HEK293 (cell line): ENCODE measurements around the gene LGI1.
A peak's percentile ranks its signal among the peaks of the same experiment; 100 is the strongest.

ENCODE experiments used
- CTCF ChIA-PET: fragments of 350-600 bp; formaldehyde crosslinking; extraction: SDS; loops from one replicate; lab custom pipeline; 2021; ENCODE audit warnings: antibody characterized with exemption; lab: Yijun Ruan, JAX
- POLR2A ChIA-PET: fragments of 300-600 bp; formaldehyde crosslinking; extraction: SDS; loops from one replicate; lab custom pipeline; 2020; ENCODE audit warnings: antibody characterized with exemption, inconsistent platforms; lab: Yijun Ruan, JAX
- H3K27ac ChIP-seq: fragments of 200-500 bp; sonication (Bioruptor generic); 2 replicates; pipeline ENCODE4 v1.5.1; 2014; ENCODE audit warnings: low read depth, low read length, control low read depth, inconsistent platforms; ENCODE audit errors: extremely low read depth
- H3K36me3 ChIP-seq, 2 experiments: fragments of 200-500 bp in 1 of 2; sonication (Bioruptor generic) in 1 of 2; 1 replicate in 1 of 2; 2 replicates in 1 of 2; pipeline ENCODE4 v1.5.1; 2014 to 2017; ENCODE audit warnings: inconsistent platforms in 2 of 2, low read length in 2 of 2; ENCODE audit not compliant: control insufficient read depth in 2 of 2, insufficient read depth in 1 of 2
- H3K4me1 ChIP-seq: fragments of 200-500 bp; sonication (Bioruptor generic); 2 replicates; pipeline ENCODE4 v1.5.1; 2014; ENCODE audit warnings: mild to moderate bottlenecking, low read length, inconsistent platforms; ENCODE audit not compliant: control insufficient read depth, insufficient read depth
- H3K4me3 ChIP-seq: 2 replicates; pipeline ENCODE4 v1.5.1; 2011; ENCODE audit warnings: low read depth, mild to moderate bottlenecking, control low read depth, low read length, moderate library complexity
- H3K9me3 ChIP-seq: fragments of 200-500 bp; sonication (Bioruptor generic); 2 replicates; pipeline ENCODE4 v1.5.1; 2014; ENCODE audit warnings: low read depth, low read length, inconsistent platforms; ENCODE audit not compliant: control insufficient read depth, insufficient read depth
- AEBP2 ChIP-seq: fragments of 450-650 bp; formaldehyde crosslinking; IDR thresholded peaks from 2 replicates; pipeline ENCODE4 v1.5.1; 2016; ENCODE audit warnings: missing biosample characterization, missing genetic modification characterization, borderline replicate concordance
- HOXC10 ChIP-seq: sonication (generic); formaldehyde crosslinking; IDR thresholded peaks from 2 replicates; pipeline ENCODE4 v1.8.1; 2023; ENCODE audit warnings: mild to moderate bottlenecking, missing genetic modification reagents
- IKZF3 ChIP-seq: fragments of 450-650 bp; IDR thresholded peaks from 2 replicates; pipeline ENCODE4 v1.5.0; 2018; ENCODE audit warnings: missing biosample characterization, mild to moderate bottlenecking, missing genetic modification characterization, moderate library complexity
- KLF9 ChIP-seq: fragments of 450-650 bp; formaldehyde crosslinking; IDR thresholded peaks from 2 replicates; pipeline ENCODE4 v1.5.1; 2016; ENCODE audit warnings: missing biosample characterization, missing genetic modification characterization, low read depth
- PRDM6 ChIP-seq: fragments of 450-650 bp; formaldehyde crosslinking; IDR thresholded peaks from 2 replicates; pipeline ENCODE4 v1.5.1; 2017; ENCODE audit warnings: missing biosample characterization, missing genetic modification characterization
- WT1 ChIP-seq: fragments of 450-650 bp; formaldehyde crosslinking; IDR thresholded peaks from 2 replicates; pipeline ENCODE4 v1.5.1; 2016; ENCODE audit warnings: missing biosample characterization, missing genetic modification characterization
- ZBTB11 ChIP-seq: fragments of 450-650 bp; formaldehyde crosslinking; conservative IDR thresholded peaks from 2 replicates; pipeline ENCODE4 v1.5.1; 2016; ENCODE audit warnings: low read depth, missing biosample characterization, missing genetic modification characterization
- ZBTB21 ChIP-seq: fragments of 450-650 bp; formaldehyde crosslinking; IDR thresholded peaks from 2 replicates; pipeline ENCODE4 v1.5.1; 2017; ENCODE audit warnings: missing biosample characterization, missing genetic modification characterization
- ZBTB44 ChIP-seq: fragments of 450-650 bp; IDR thresholded peaks from 2 replicates; pipeline ENCODE4 v1.5.1; 2018; ENCODE audit warnings: missing biosample characterization, mild to moderate bottlenecking, missing genetic modification characterization
- ZFP3 ChIP-seq: fragments of 450-650 bp; formaldehyde crosslinking; IDR thresholded peaks from 2 replicates; pipeline ENCODE4 v1.5.1; 2016; ENCODE audit warnings: low read depth, missing biosample characterization, missing genetic modification characterization
- ZFP37 ChIP-seq: fragments of 450-650 bp; formaldehyde crosslinking; IDR thresholded peaks from 2 replicates; pipeline ENCODE4 v1.5.1; 2016; ENCODE audit warnings: missing biosample characterization, missing genetic modification characterization
- ZNF121 ChIP-seq: fragments of 450-650 bp; formaldehyde crosslinking; IDR thresholded peaks from 2 replicates; pipeline ENCODE4 v1.5.1; 2016; ENCODE audit warnings: missing biosample characterization, missing genetic modification characterization
- ZNF23 ChIP-seq: fragments of 450-650 bp; formaldehyde crosslinking; IDR thresholded peaks from 2 replicates; pipeline ENCODE4 v1.5.1; 2016; ENCODE audit warnings: missing biosample characterization, missing genetic modification characterization, borderline replicate concordance
- ZNF341 ChIP-seq: fragments of 450-650 bp; formaldehyde crosslinking; IDR thresholded peaks from 2 replicates; pipeline ENCODE4; 2016; ENCODE audit warnings: low read depth, missing biosample characterization, missing genetic modification characterization
- ZNF37A ChIP-seq: fragments of 450-650 bp; IDR thresholded peaks from 2 replicates; pipeline ENCODE4 v1.5.1; 2018; ENCODE audit warnings: missing biosample characterization, missing genetic modification characterization
- ZNF549 ChIP-seq: fragments of 450-650 bp; IDR thresholded peaks from 2 replicates; pipeline ENCODE4 v1.5.1; 2018; ENCODE audit warnings: missing biosample characterization, missing genetic modification characterization, mild to moderate bottlenecking, inconsistent platforms, moderate library complexity
- ZNF555 ChIP-seq: fragments of 450-650 bp; formaldehyde crosslinking; conservative IDR thresholded peaks from 2 replicates; pipeline ENCODE4 v1.5.1; 2017; ENCODE audit warnings: missing biosample characterization, mild to moderate bottlenecking, missing genetic modification characterization, inconsistent platforms
- ZNF560 ChIP-seq: fragments of 450-650 bp; formaldehyde crosslinking; IDR thresholded peaks from 2 replicates; pipeline ENCODE4 v1.5.1; 2017; ENCODE audit warnings: missing biosample characterization, missing genetic modification characterization, borderline replicate concordance
- TF ChIP-seq, protein P1 (sequence below): fragments of 450-650 bp; formaldehyde crosslinking; IDR thresholded peaks from 2 replicates; pipeline ENCODE4 v1.5.1; 2016; ENCODE audit warnings: missing biosample characterization, missing genetic modification characterization

LGI1 gene

GRCh38 chr10:93749218-93749799, 8.4 kb upstream of the LGI1 start (continued):
- TF ChIP-seq, protein P1, sequence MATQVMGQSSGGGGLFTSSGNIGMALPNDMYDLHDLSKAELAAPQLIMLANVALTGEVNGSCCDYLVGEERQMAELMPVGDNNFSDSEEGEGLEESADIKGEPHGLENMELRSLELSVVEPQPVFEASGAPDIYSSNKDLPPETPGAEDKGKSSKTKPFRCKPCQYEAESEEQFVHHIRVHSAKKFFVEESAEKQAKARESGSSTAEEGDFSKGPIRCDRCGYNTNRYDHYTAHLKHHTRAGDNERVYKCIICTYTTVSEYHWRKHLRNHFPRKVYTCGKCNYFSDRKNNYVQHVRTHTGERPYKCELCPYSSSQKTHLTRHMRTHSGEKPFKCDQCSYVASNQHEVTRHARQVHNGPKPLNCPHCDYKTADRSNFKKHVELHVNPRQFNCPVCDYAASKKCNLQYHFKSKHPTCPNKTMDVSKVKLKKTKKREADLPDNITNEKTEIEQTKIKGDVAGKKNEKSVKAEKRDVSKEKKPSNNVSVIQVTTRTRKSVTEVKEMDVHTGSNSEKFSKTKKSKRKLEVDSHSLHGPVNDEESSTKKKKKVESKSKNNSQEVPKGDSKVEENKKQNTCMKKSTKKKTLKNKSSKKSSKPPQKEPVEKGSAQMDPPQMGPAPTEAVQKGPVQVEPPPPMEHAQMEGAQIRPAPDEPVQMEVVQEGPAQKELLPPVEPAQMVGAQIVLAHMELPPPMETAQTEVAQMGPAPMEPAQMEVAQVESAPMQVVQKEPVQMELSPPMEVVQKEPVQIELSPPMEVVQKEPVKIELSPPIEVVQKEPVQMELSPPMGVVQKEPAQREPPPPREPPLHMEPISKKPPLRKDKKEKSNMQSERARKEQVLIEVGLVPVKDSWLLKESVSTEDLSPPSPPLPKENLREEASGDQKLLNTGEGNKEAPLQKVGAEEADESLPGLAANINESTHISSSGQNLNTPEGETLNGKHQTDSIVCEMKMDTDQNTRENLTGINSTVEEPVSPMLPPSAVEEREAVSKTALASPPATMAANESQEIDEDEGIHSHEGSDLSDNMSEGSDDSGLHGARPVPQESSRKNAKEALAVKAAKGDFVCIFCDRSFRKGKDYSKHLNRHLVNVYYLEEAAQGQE (tag by site-specific recombination), result no peak
- TF ChIP-seq WT1 (tag by site-specific recombination) (0 out of 2 replicates have a peak, but pooled peaks have one; percentile 42), IKZF3 (tag by site-specific recombination) (no peak), ZNF121 (tag by site-specific recombination) (peak; percentile 45; the same call in 1 of the 2 replicates), ZBTB44 (tag by site-specific recombination) (peak; percentile 31; the same call in 1 of the 2 replicates), ZFP3 (tag by site-specific recombination) (peak; percentile 29; the same call in 1 of the 2 replicates), ZFP37 (tag by site-specific recombination) (peak; percentile 53; the same call in 1 of the 2 replicates), ZNF560 (tag by site-specific recombination) (no peak), ZNF549 (tag by site-specific recombination) (no peak)

GRCh38 chr10:93751124-93751523, 6.6 kb upstream of the LGI1 start:
- Histone ChIP-seq H3K9me3 (no peaks in the 10 kb centered on the region), H3K36me3 (no peaks in the 10 kb centered on the region), H3K4me1 (peaks cover 3% of the 10 kb centered on the region; the same call in 1 of the 2 replicates), H3K27ac (no peak overlapping the region), H3K4me3 (no peak overlapping the region)
- POLR2A ChIA-PET, result no interaction called here
- CTCF ChIA-PET, result interaction anchor here (2.8 kb wide), 1 partner anchor 64 kb away, joined by 23 read pairs; no protein-coding TSS in a partner anchor
- TF ChIP-seq ZBTB11, result no peak
- no peak for TF ChIP-seq ZNF23 (tag by site-specific recombination)
- no peak for TF ChIP-seq HOXC10 (CRISPR knock-in tag)
- no peak for TF ChIP-seq ZNF555 (tag by site-specific recombination)
- TF ChIP-seq PRDM6 (tag by site-specific recombination), result no peak
- TF ChIP-seq AEBP2, result no peak
- TF ChIP-seq ZBTB21 (tag by site-specific recombination), result no peak
- TF ChIP-seq ZNF341, result no peak
- TF ChIP-seq KLF9 (tag by site-specific recombination), result no peak
- TF ChIP-seq ZNF37A, result no peak
- TF ChIP-seq, protein P1 (tag by site-specific recombination), result no peak
